GM06990 (cell line): ENCODE measurements around the gene KRT9.

Experiments
- DNase-seq: peaks from one replicate; pipeline ENCODE4 v3.0.0-alpha.2; 2011; ENCODE audit not compliant: insufficient read length; ENCODE audit errors: extremely low read depth
- H3K27me3 ChIP-seq: replicated peaks from 2 replicates; pipeline ENCODE4 v1.6.0; 2011; ENCODE audit warnings: low read length; ENCODE audit not compliant: control insufficient read depth, insufficient read depth
- H3K36me3 ChIP-seq: 2 replicates; pipeline ENCODE4 v1.5.1; 2011; ENCODE audit warnings: low read length; ENCODE audit not compliant: control insufficient read depth, insufficient read depth
- H3K4me3 ChIP-seq: replicated peaks from 2 replicates; pipeline ENCODE4 v1.5.1; 2011; ENCODE audit warnings: low read depth, mild to moderate bottlenecking, control low read depth, low read length
- CTCF ChIP-seq: IDR thresholded peaks from 2 replicates; pipeline ENCODE4 v1.5.1; 2011; ENCODE audit warnings: low read length, control low read depth, mild to moderate bottlenecking, inconsistent platforms; ENCODE audit not compliant: insufficient read depth, poor library complexity, severe bottlenecking

Gene KRT9

GRCh38 chr17:41565338-41565737 lies 6.5 kb downstream of the KRT9 start:
- no peak for TF ChIP-seq CTCF
- no peak overlapping the region for H3K4me3 ChIP-seq
- no peak for DNase-seq

GRCh38 chr17:41563607-41564170 lies 8.2 kb downstream of the KRT9 start:
- DNase-seq: no peak

More at GRCh38 chr17:41565338-41565737, 6.5 kb downstream of the KRT9 start:
- H3K27me3 ChIP-seq: no peaks in the 10 kb centered on the region; the same call in none of the 2 replicates
- H3K36me3 ChIP-seq: no peaks in the 10 kb centered on the region

GRCh38 chr17:41561554-41561953 lies 10.3 kb downstream of the KRT9 start:
- TF ChIP-seq CTCF: no peak
- Histone ChIP-seq H3K27me3 (no peaks in the 10 kb centered on the region; the same call in none of the 2 replicates), H3K36me3 (no peaks in the 10 kb centered on the region), H3K4me3 (no peak overlapping the region)
- DNase-seq: no peak

More at GRCh38 chr17:41563607-41564170, 8.2 kb downstream of the KRT9 start:
- Histone ChIP-seq H3K27me3 (no peaks in the 10 kb centered on the region; the same call in none of the 2 replicates), H3K4me3 (no peak overlapping the region), H3K36me3 (no peaks in the 10 kb centered on the region)
- no peak for TF ChIP-seq CTCF

GRCh38 chr17:41559548-41559947 lies 12.3 kb downstream of the KRT9 start:
- DNase-seq: no peak
- no peak for TF ChIP-seq CTCF
- Histone ChIP-seq H3K27me3 (no peaks in the 10 kb centered on the region; the same call in none of the 2 replicates), H3K4me3 (no peak overlapping the region), H3K36me3 (no peaks in the 10 kb centered on the region)

GRCh38 chr17:41556931-41557330 lies 14.9 kb downstream of the KRT9 start:
- Histone ChIP-seq H3K4me3 (no peak overlapping the region), H3K36me3 (no peaks in the 10 kb centered on the region), H3K27me3 (no peaks in the 10 kb centered on the region)
- TF ChIP-seq CTCF: no peak
- DNase-seq: no peak

- TF ChIP-seq CTCF: no peak
- Histone ChIP-seq H3K27me3 (no peaks in the 10 kb centered on the region), H3K36me3 (no peaks in the 10 kb centered on the region), H3K4me3 (no peak overlapping the region)
- DNase-seq: no peak
These were observed 15.6 kb downstream of the KRT9 start for GRCh38 chr17:41556306-41556705.
